Nephron (organoid): Measurements from ENCODE around the gene SLC1A2.

ENCODE experiments used
- H3K27ac Mint-ChIP-seq, 3 experiments: 2 replicates each; pipeline ENCODE4 v1.8.0; 2020; ENCODE audit warnings: mixed read lengths in 3 of 3, mild to moderate bottlenecking in 2 of 3, moderate library complexity in 1 of 3
- H3K27me3 Mint-ChIP-seq: 2 replicates; pipeline ENCODE4 v1.8.0; 2021; ENCODE audit warnings: low read depth, mild to moderate bottlenecking, moderate library complexity, mixed read lengths
- H3K36me3 Mint-ChIP-seq: 2 replicates; pipeline ENCODE4 v1.8.0; 2020; ENCODE audit warnings: low read depth, mixed read lengths
- H3K4me1 Mint-ChIP-seq: 2 replicates; pipeline ENCODE4 v1.8.0; 2020; ENCODE audit warnings: mixed read lengths
- H3K4me3 Mint-ChIP-seq, 3 experiments: 2 replicates each; pipeline ENCODE4 v1.8.0; 2020; ENCODE audit warnings: mild to moderate bottlenecking in 3 of 3, mixed read lengths in 3 of 3, moderate library complexity in 2 of 3
- H3K9me3 Mint-ChIP-seq: 2 replicates; pipeline ENCODE4 v1.8.0; 2020; ENCODE audit warnings: mixed read lengths
- TF ChIP-seq, protein P1 (sequence below), 3 experiments: fragments of 200-600 bp; sonication (generic); IDR thresholded peaks; one replicate each; pipeline ENCODE4 v1.5.0; 2021; ENCODE audit warnings: antibody characterized with exemption in 3 of 3; ENCODE audit not compliant: unreplicated experiment in 3 of 3

SLC1A2 gene

DNA sequence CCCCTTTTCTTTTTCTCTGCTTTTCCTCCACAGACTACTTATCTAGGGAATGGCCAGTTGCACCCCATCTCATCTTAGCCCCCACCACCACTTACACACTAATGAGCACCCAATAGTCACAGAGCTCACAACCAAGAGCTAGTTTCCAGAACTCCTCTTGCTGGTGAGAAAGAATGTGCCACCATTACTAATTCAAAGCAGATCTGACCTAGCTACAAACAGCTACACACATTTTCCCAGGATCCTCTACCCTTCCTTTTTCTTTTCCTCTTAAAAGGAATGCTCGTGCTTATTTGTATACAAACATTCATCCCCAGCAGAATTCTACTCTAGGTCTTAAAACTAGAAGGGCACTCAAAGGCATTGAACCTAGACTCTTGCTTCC, 143.6 kb downstream of the SLC1A2 start:
- H3K36me3 Mint-ChIP-seq = no peaks in the 10 kb centered on the region
- no peaks in the 10 kb centered on the region for H3K9me3 Mint-ChIP-seq
- no peak overlapping the region for H3K27ac Mint-ChIP-seq
- peaks cover 9% of the 10 kb centered on the region for H3K4me1 Mint-ChIP-seq
- TF ChIP-seq, protein P1, sequence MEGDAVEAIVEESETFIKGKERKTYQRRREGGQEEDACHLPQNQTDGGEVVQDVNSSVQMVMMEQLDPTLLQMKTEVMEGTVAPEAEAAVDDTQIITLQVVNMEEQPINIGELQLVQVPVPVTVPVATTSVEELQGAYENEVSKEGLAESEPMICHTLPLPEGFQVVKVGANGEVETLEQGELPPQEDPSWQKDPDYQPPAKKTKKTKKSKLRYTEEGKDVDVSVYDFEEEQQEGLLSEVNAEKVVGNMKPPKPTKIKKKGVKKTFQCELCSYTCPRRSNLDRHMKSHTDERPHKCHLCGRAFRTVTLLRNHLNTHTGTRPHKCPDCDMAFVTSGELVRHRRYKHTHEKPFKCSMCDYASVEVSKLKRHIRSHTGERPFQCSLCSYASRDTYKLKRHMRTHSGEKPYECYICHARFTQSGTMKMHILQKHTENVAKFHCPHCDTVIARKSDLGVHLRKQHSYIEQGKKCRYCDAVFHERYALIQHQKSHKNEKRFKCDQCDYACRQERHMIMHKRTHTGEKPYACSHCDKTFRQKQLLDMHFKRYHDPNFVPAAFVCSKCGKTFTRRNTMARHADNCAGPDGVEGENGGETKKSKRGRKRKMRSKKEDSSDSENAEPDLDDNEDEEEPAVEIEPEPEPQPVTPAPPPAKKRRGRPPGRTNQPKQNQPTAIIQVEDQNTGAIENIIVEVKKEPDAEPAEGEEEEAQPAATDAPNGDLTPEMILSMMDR (IDR thresholded peaks at IDR 0.05; ENCODE audit: unreplicated experiment in 3 of 3) = no peak
- H3K27me3 Mint-ChIP-seq = peaks cover 24% of the 10 kb centered on the region
- no peak overlapping the region for H3K4me3 Mint-ChIP-seq

GRCh38 chr11:35274909-35275785, 144.2 kb downstream of the SLC1A2 start:
- Mint-ChIP-seq H3K9me3 (no peaks in the 10 kb centered on the region), H3K4me1 (peaks cover 14% of the 10 kb centered on the region), H3K27ac (no peak overlapping the region), H3K4me3 (no peak overlapping the region), H3K36me3 (no peaks in the 10 kb centered on the region), H3K27me3 (peaks cover 24% of the 10 kb centered on the region)
- TF ChIP-seq, protein P1 (IDR thresholded peaks at IDR 0.05; ENCODE audit: unreplicated experiment in 3 of 3) = no peak

DNA sequence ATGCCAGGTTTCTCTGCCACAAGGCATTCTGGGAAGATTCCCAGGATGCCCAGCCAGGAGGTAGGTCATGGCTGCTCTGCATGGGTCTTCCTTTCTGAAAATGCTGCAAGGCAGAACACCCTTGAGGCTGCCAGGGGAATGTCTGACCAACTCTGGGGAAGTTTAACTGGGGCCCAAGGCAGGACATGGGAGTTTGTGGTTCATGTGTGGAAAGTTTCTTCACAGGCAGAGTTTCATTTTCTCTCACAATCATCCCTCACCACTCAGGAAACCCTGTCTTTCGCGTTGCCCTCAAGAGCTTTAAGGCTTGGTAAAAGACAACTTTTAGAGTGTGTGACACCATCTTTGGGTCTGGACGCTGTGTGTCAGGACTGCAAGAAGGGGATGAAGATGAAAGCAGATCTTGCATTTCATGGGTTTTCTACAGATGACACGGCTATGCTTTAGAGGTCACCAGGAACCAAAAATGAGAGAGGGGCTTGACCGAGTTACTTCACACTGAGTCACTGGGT, 146.9 kb downstream of the SLC1A2 start:
- Mint-ChIP-seq H3K4me1 (peaks cover 19% of the 10 kb centered on the region), H3K36me3 (no peaks in the 10 kb centered on the region), H3K27ac (no peak overlapping the region), H3K9me3 (no peaks in the 10 kb centered on the region), H3K4me3 (no peak overlapping the region), H3K27me3 (peaks cover 17% of the 10 kb centered on the region)
- TF ChIP-seq, protein P1 (IDR thresholded peaks at IDR 0.05; ENCODE audit: unreplicated experiment in 3 of 3) = no peak

DNA sequence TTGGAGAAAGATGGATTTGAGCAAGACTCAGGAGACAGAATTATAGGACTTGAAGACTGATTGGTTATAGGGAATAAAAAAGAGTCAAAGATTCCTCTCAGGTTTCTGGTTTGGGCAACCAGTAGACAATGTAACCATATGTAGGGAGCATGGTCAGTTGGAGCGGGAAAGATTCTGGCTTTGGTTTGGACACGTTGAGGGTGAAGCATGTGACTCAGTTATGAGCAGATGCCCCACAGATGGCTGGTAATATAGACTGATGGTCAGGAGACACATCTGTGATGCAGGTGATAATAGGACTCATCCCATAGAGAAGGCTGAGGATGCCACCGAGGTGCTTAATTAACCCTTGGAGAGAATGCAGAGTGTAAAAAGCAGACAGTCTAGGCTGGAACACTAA, 148.3 kb downstream of the SLC1A2 start:
- Mint-ChIP-seq H3K4me3 (no peak overlapping the region), H3K9me3 (no peaks in the 10 kb centered on the region), H3K36me3 (no peaks in the 10 kb centered on the region), H3K27ac (no peak overlapping the region), H3K27me3 (peaks cover 16% of the 10 kb centered on the region), H3K4me1 (peaks cover 27% of the 10 kb centered on the region)
- TF ChIP-seq, protein P1 (IDR thresholded peaks at IDR 0.05; ENCODE audit: unreplicated experiment in 3 of 3) = no peak

- no peaks in the 10 kb centered on the region for H3K9me3 Mint-ChIP-seq
- H3K4me1 Mint-ChIP-seq = peaks cover 32% of the 10 kb centered on the region
- H3K27ac Mint-ChIP-seq = no peak overlapping the region
- no peaks in the 10 kb centered on the region for H3K36me3 Mint-ChIP-seq
- H3K27me3 Mint-ChIP-seq = peaks cover 12% of the 10 kb centered on the region
- TF ChIP-seq, protein P1 (IDR thresholded peaks at IDR 0.05; ENCODE audit: unreplicated experiment in 3 of 3) = no peak
- no peak overlapping the region for H3K4me3 Mint-ChIP-seq
Observed at GRCh38 chr11:35270342-35270741, 149.0 kb downstream of the SLC1A2 start.

DNA sequence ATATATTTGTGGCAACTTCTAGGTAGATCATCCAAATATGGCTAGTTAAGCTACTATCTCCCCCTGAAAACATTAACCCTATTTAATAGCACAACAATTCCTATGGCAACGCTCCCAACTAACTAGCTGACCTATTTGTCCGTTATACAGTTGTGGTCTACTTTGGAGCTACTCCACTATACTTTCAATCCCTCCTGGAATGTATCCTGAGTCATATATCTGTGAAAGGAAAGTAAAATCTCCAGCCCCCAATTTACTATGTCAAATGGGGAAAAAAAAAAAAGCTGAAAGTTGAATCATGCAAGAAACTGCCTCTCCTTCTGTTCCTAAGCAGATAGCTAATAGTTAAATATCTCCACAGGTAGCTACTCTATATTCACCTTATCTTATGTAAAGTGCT, 151.9 kb downstream of the SLC1A2 start:
- H3K9me3 Mint-ChIP-seq = no peaks in the 10 kb centered on the region
- H3K27ac Mint-ChIP-seq = no peak overlapping the region
- no peaks in the 10 kb centered on the region for H3K36me3 Mint-ChIP-seq
- H3K4me3 Mint-ChIP-seq = no peak overlapping the region
- H3K4me1 Mint-ChIP-seq = peaks cover 29% of the 10 kb centered on the region
- peaks cover 5% of the 10 kb centered on the region for H3K27me3 Mint-ChIP-seq
- TF ChIP-seq, protein P1 (IDR thresholded peaks at IDR 0.05; ENCODE audit: unreplicated experiment in 3 of 3) = no peak
